ENCODE data around the gene LRIT3.

The LRIT3 gene

DNA sequence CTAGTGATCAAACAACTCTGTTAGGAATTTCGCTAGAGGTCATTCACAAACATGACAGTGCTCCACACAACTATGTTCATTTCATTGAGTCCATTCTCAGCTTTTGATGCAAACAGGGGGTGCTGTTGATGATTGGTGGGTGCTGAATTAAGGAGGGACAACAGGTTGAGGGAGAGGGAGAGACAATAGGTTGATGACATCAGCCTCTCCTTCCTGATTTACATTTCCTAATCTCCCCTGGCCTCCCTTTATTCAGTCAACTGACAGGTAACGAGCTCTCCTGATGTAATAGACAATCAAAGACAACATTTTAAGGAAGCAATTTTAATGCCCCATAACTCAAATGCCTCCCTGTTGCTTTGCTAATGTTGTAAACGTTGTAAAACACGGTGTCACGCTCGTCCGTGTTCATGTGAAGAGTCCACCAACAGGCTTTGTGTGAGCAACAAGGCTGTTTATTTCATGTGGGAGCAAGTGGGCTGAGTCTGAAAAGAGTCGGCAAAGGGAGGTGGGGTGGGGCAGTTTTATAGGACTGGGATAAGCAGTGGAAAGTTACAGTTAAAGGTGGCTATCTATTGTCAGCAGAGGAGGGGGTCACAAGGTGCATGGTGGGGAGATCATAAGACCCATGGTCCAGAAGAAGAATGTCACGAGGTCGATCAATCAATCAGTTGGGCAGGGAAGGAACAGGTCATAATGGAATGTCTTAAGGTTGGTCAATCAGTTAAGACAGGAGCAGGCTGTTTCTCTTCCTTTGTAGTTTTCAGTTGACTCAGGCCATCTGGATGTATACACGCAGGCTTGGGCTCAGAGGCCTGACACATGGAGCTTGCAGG is 37.1 kb upstream of the LRIT3 start:
- TF ChIP-seq CTCF (IDR thresholded peaks at IDR 0.05; ENCODE audit: borderline replicate concordance, control extremely low read depth, extremely low read depth, insufficient read depth, missing control alignments) = no peak
- DNase-seq (ENCODE audit: low spot score) = no peak
- in situ Hi-C loops (cut with MboI; ENCODE audit: low sequenced_read_pairs, unreplicated experiment) = no loop called here

DNA sequence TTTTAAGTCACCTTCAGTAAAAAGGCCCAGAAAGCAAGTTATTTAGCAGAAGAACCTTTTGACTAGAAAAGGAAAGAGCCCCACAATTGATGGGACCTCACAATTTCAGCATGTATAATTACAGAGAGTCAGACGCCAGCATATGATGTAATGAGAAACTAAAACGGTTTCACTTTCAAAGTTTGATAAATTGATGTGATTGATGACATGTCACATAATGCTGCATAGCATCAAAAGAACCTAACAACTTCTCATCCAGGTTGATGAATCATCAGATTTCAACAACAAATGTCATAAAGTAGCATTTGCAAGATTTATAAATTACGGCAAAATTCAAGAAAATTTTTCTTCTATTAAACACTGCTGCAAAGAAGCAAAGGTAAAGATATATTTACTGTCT is 36.2 kb upstream of the LRIT3 start:
- peak; percentile 8 for DNase-seq (ENCODE audit: low spot score)
- in situ Hi-C loops (cut with MboI; ENCODE audit: low sequenced_read_pairs, unreplicated experiment) = no loop called here
- TF ChIP-seq CTCF (IDR thresholded peaks at IDR 0.05; ENCODE audit: borderline replicate concordance, control extremely low read depth, extremely low read depth, insufficient read depth, missing control alignments) = no peak

DNA sequence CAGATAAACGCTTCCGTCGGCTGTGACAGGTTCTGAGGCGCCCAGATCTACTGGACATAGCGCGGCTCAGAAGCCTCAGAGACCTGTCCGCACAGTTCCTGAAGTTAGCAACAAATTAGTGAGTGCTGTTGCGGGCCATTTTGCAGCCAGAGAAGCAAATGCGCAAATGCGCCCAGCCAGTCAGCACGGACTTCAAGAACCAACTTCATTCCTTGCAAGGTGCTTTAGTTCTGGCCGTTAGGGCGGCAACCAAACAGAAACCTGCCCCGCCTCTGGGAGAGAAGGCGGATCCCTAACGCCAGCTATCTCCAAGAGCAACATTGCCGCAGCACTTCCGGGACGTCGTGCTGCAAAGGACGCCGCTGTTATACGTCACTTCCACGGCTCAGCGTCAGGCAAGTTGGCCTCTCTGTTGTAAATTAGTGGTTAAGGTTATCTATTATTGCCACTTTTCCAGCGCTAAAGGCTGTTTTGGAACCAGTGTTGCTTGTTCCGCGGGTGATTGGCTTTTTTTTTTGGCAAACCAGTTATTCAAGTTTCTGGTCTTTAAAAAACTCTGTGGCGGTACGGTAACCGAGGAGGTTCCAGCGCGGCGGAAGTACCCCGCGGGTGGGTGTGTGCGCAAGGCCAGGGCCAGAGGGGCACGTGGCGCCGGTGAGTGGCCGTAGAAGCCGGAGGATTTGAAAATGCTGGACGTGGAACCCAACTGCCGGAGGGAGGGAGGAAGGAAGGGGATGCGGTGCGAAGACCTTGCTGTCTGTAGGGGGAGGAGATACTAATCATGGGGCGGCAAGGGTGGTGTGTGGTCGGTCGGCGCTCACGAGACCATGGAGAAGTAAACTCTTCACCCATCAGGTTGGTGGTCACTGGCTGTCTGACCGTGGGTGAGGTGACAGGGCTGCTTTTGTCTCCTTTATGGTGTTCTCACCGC is 32.5 kb upstream of the LRIT3 start, which contains the start of gene GAR1:
Gene GAR1 (plus strand): TSS at position 612 of the 931 bp plus-strand sequence. CDS start 403 bp downstream, outside the sequence.
- TF ChIP-seq CTCF (IDR thresholded peaks at IDR 0.05; ENCODE audit: borderline replicate concordance, control extremely low read depth, extremely low read depth, insufficient read depth, missing control alignments) = no peak
- in situ Hi-C loops (cut with MboI; ENCODE audit: low sequenced_read_pairs, unreplicated experiment) = no loop called here
- DNase-seq (ENCODE audit: low spot score) = peak; percentile 93

DNA sequence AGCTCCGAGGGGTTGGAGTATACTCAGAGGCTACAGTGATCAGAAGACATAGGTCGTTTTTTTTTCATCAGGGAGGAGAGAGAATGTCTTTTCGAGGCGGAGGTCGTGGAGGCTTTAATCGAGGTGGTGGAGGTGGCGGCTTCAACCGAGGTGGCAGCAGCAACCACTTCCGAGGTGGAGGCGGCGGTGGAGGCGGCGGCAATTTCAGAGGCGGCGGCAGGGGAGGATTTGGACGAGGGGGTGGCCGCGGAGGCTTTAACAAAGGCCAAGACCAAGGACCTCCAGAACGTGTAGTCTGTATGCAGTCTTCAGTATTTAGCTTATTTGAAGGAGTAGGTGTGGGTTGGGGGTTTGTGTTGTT is 31.8 kb upstream of the LRIT3 start:
- in situ Hi-C loops (cut with MboI; ENCODE audit: low sequenced_read_pairs, unreplicated experiment) = no loop called here
- no peak for TF ChIP-seq CTCF (IDR thresholded peaks at IDR 0.05; ENCODE audit: borderline replicate concordance, control extremely low read depth, extremely low read depth, insufficient read depth, missing control alignments)
- DNase-seq (ENCODE audit: low spot score) = peak; percentile 28

GRCh38 chr4:109816894-109817293 is 31.0 kb upstream of the LRIT3 start:
- DNase-seq (ENCODE audit: low spot score) = no peak
- in situ Hi-C loops (cut with MboI; ENCODE audit: low sequenced_read_pairs, unreplicated experiment) = no loop called here
- no peak for TF ChIP-seq CTCF (IDR thresholded peaks at IDR 0.05; ENCODE audit: borderline replicate concordance, control extremely low read depth, extremely low read depth, insufficient read depth, missing control alignments)

DNA sequence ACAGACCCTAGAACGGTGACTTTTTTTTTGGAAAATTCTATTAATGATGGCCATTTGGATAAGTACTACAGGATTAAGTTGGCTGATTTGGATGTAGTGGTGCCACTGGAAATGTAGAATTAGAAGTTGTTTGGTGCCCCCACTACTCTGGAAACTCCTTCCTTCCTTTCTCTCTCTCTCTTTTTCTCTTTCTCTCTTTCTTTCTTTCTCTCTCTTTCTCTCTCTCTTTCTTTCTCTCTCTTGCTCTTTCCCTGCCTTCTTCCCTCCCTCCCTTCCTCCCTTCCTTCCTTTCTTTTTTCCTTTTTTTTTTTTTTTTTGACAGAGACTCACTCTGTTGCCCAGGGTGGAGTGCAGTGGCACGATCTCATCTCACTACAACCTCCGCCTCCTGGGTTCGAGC is 29.6 kb upstream of the LRIT3 start:
- no peak for DNase-seq (ENCODE audit: low spot score)
- no peak for TF ChIP-seq CTCF (IDR thresholded peaks at IDR 0.05; ENCODE audit: borderline replicate concordance, control extremely low read depth, extremely low read depth, insufficient read depth, missing control alignments)
- in situ Hi-C loops (cut with MboI; ENCODE audit: low sequenced_read_pairs, unreplicated experiment) = no loop called here
